H1 (cell line): ENCODE results near the gene RPS26. TPM values are rescaled to one million over a fixed set of nuclear protein-coding genes. Genes with fewer than 3 reads are reported as not detected.
"Not testable (repeated sequence)": the region's sequence is repeated elsewhere in the genome, so short reads cannot be mapped to it uniquely, and the experiment has no call there.

Source experiments
- CTCF ChIA-PET: fragments of 300-600 bp; sonication (Branson Sonifier 250); formaldehyde crosslinking; loops from one replicate; lab custom pipeline; 2021; ENCODE audit not compliant: partially characterized antibody; lab: Charles Lee
- POLR2A ChIA-PET: fragments of 300-600 bp; sonication (Branson Sonifier 250); formaldehyde crosslinking; loops from one replicate; lab custom pipeline; 2021; ENCODE audit warnings: inconsistent platforms; ENCODE audit not compliant: partially characterized antibody; lab: Charles Lee
- DNase-seq, 2 experiments: peaks; one replicate each; pipeline versions ENCODE4 v3.0.0 to v3.0.0-alpha.2; 2010 to 2022; ENCODE audit warnings: low spot score in 2 of 2, low read depth in 1 of 2, mixed read lengths in 1 of 2
- FAIRE-seq: peaks from 2 replicates; lab custom pipeline; 2011; peaks lifted over from hg19 to GRCh38; lab: Jason Lieb, UNC
- H2AFZ ChIP-seq: 2 replicates; pipeline ENCODE4 v1.8.1; 2012; ENCODE audit warnings: low read length, inconsistent platforms
- H2AK5ac ChIP-seq: 2 replicates; pipeline ENCODE4 v1.6.1; 2013; ENCODE audit warnings: low read depth, low read length
- H2BK120ac ChIP-seq: replicated peaks from 2 replicates; pipeline ENCODE3; 2013; ENCODE audit warnings: low read depth, low read length, inconsistent platforms
- H2BK12ac ChIP-seq: 2 replicates; pipeline ENCODE4 v1.6.1; 2013; ENCODE audit warnings: low read depth, low read length
- H2BK15ac ChIP-seq: 2 replicates; pipeline ENCODE4 v1.6.1; 2013; ENCODE audit warnings: low read length
- H2BK20ac ChIP-seq: 2 replicates; pipeline ENCODE4 v1.6.1; 2013; ENCODE audit warnings: low read length
- H2BK5ac ChIP-seq: 2 replicates; pipeline ENCODE4 v1.6.1; 2013; ENCODE audit warnings: low read depth, low read length
- H3K14ac ChIP-seq: 2 replicates; pipeline ENCODE4 v1.6.1; 2013; ENCODE audit warnings: inconsistent platforms; ENCODE audit not compliant: insufficient read length
- H3K18ac ChIP-seq: 2 replicates; pipeline ENCODE4 v1.6.1; 2013; ENCODE audit warnings: low read length; ENCODE audit errors: extremely low read depth
- H3K23ac ChIP-seq: 2 replicates; pipeline ENCODE4 v1.6.1; 2013; ENCODE audit warnings: inconsistent platforms; ENCODE audit not compliant: insufficient read length
- H3K23me2 ChIP-seq: 2 replicates; pipeline ENCODE4 v1.6.1; 2013; ENCODE audit warnings: low read depth, low read length
- H3K27ac ChIP-seq: 2 replicates; pipeline ENCODE4 v1.6.1; 2011; ENCODE audit warnings: low read depth, low read length, inconsistent platforms
- H3K27me3 ChIP-seq, 4 experiments: replicated peaks in 1 of 4; 1 replicate in 1 of 4; 2 replicates in 3 of 4; pipeline versions ENCODE4 v1.6.1 to v1.8.1; 2011 to 2013; ENCODE audit warnings: low read length in 3 of 4, mild to moderate bottlenecking in 3 of 4, inconsistent platforms in 2 of 4, mixed read lengths in 2 of 4, moderate library complexity in 1 of 4; ENCODE audit not compliant: control insufficient read depth in 3 of 4, insufficient read depth in 3 of 4; ENCODE audit errors: extremely low read depth in 1 of 4
- H3K36me3 ChIP-seq, 4 experiments: 2 replicates each; pipeline versions ENCODE4 v1.6.1 to v1.8.1; 2011 to 2013; ENCODE audit warnings: mild to moderate bottlenecking in 4 of 4, low read length in 3 of 4, moderate library complexity in 2 of 4, control low read depth in 1 of 4, inconsistent platforms in 1 of 4; ENCODE audit not compliant: insufficient read depth in 4 of 4, control insufficient read depth in 2 of 4
- H3K4ac ChIP-seq: replicated peaks from 2 replicates; pipeline ENCODE3; 2013; ENCODE audit warnings: low read length, low read depth, mixed read lengths, inconsistent platforms; ENCODE audit not compliant: insufficient read length
- H3K4me1 ChIP-seq, 4 experiments: replicated peaks in 1 of 4; 1 replicate in 1 of 4; 2 replicates in 3 of 4; pipeline versions ENCODE4 v1.6.1 to v1.8.1; 2011 to 2013; ENCODE audit warnings: low read length in 3 of 4, inconsistent platforms in 2 of 4, mixed read lengths in 1 of 4; ENCODE audit not compliant: insufficient read depth in 4 of 4, control insufficient read depth in 3 of 4
- H3K4me2 ChIP-seq, 2 experiments: 2 replicates each; pipeline versions ENCODE4 v1.6.1 to v1.8.1; 2011 to 2013; ENCODE audit warnings: low read depth in 2 of 2, low read length in 2 of 2, control low read depth in 1 of 2, inconsistent platforms in 1 of 2, mild to moderate bottlenecking in 1 of 2; ENCODE audit not compliant: insufficient read depth in 1 of 2
- H3K4me3 ChIP-seq, 4 experiments: fragments of 200-600, 300-600 bp in 1 of 4; sonication (generic), shearing (Covaris generic), sonication (Bioruptor Twin) in 1 of 4; 2 replicates each; pipeline versions ENCODE4 v1.5.1 to v1.8.1; 2011 to 2016; ENCODE audit warnings: low read length in 4 of 4, low read depth in 3 of 4, control low read depth in 2 of 4, inconsistent platforms in 2 of 4, mild to moderate bottlenecking in 2 of 4, mixed read lengths in 1 of 4, moderate library complexity in 1 of 4; ENCODE audit not compliant: insufficient read depth in 2 of 4; ENCODE audit errors: extremely low read depth in 1 of 4
- H3K56ac ChIP-seq: replicated peaks from 2 replicates; pipeline ENCODE3; 2013; ENCODE audit warnings: low read depth, mild to moderate bottlenecking, mixed read lengths, low read length, inconsistent platforms; ENCODE audit not compliant: insufficient read length
- H3K79me1 ChIP-seq: 2 replicates; pipeline ENCODE4 v1.6.1; 2013; ENCODE audit warnings: low read depth, low read length, control low read depth
- H3K79me2 ChIP-seq, 2 experiments: 2 replicates each; pipeline versions ENCODE4 v1.6.1 to v1.8.1; 2012 to 2013; ENCODE audit warnings: low read length in 2 of 2, mild to moderate bottlenecking in 2 of 2, inconsistent platforms in 1 of 2; ENCODE audit not compliant: insufficient read depth in 2 of 2, control insufficient read depth in 1 of 2
- H3K9ac ChIP-seq, 4 experiments: replicated peaks in 1 of 4; 1 replicate in 1 of 4; 2 replicates in 3 of 4; pipeline versions ENCODE4 v1.6.1 to v1.8.1; 2011 to 2013; ENCODE audit warnings: low read depth in 3 of 4, low read length in 3 of 4, control low read depth in 2 of 4, mild to moderate bottlenecking in 2 of 4, moderate library complexity in 2 of 4, inconsistent platforms in 1 of 4; ENCODE audit errors: extremely low read depth in 1 of 4
- H3K9me3 ChIP-seq, 2 experiments: 2 replicates each; pipeline versions ENCODE4 v1.6.1 to v1.8.1; 2012 to 2013; ENCODE audit warnings: mild to moderate bottlenecking in 2 of 2, moderate library complexity in 2 of 2, control low read depth in 1 of 2, inconsistent platforms in 1 of 2, low read depth in 1 of 2, low read length in 1 of 2, mixed read lengths in 1 of 2; ENCODE audit not compliant: insufficient read depth in 2 of 2
- H4K20me1 ChIP-seq, 2 experiments: replicated peaks in 1 of 2; 2 replicates each; pipeline versions ENCODE3 to v1.8.1; 2011 to 2013; ENCODE audit warnings: inconsistent platforms in 2 of 2, low read length in 2 of 2, mild to moderate bottlenecking in 1 of 2; ENCODE audit not compliant: insufficient read depth in 2 of 2, control insufficient read depth in 1 of 2
- H4K5ac ChIP-seq: 2 replicates; pipeline ENCODE4 v1.6.1; 2013; ENCODE audit warnings: low read length, low read depth, mixed read lengths, inconsistent platforms; ENCODE audit not compliant: insufficient read length
- H4K8ac ChIP-seq: 2 replicates; pipeline ENCODE4 v1.8.0; 2013; ENCODE audit warnings: mild to moderate bottlenecking, moderate library complexity, low read length, inconsistent platforms; ENCODE audit not compliant: insufficient read depth; ENCODE audit errors: extremely low read depth
- H4K91ac ChIP-seq: replicated peaks from 2 replicates; pipeline ENCODE3; 2013; ENCODE audit warnings: low read length, mixed read lengths, inconsistent platforms; ENCODE audit not compliant: insufficient read length
- CHD1 ChIP-seq: IDR thresholded peaks from 2 replicates; pipeline ENCODE4 v1.6.1; 2012; ENCODE audit warnings: low read depth, low read length, improper control_type of control experiment
- SAP30 ChIP-seq: fragments of 300-600 bp; sonication (generic); IDR thresholded peaks from 2 replicates; pipeline ENCODE4 v1.7.1; 2012; ENCODE audit warnings: low read length, moderate library complexity, mild to moderate bottlenecking, inconsistent platforms; ENCODE audit not compliant: insufficient read depth, insufficient replicate concordance
- WGBS, 2 experiments: shearing (Covaris generic) in 1 of 2; methylation state at CpG; one replicate each; pipeline versions ENCODE4 v1.1.6 to v1.1.7; 2013 to 2015; ENCODE audit warnings: low lambda C conversion rate in 2 of 2, mixed read lengths in 2 of 2, inconsistent platforms in 1 of 2, low coverage in 1 of 2, missing lambda C conversion rate in 1 of 2; ENCODE audit not compliant: insufficient replicate concordance in 2 of 2, insufficient coverage in 1 of 2, insufficient read length in 1 of 2; ENCODE audit errors: extremely low coverage in 1 of 2, missing lambda C conversion rate in 1 of 2; 5-methylcytosine and 5-hydroxymethylcytosine counted together
- polyA plus RNA-seq, 7 experiments: library from polyadenylated mRNA; depleted of rRNA in 3 of 7; stranded (reverse) in 5 of 7; unstranded in 2 of 7; fragments of >200 nt in 5 of 7; fragments of 200-250 nt in 2 of 7; gene quantifications; 1 replicate in 5 of 7; 2 replicates in 1 of 7; 4 replicates in 1 of 7; pipeline versions ENCODE4 v1.2.1 to v1.2.3, GENCODE V29; 2011 to 2013; ENCODE audit warnings: missing spikeins in 2 of 7, mixed read lengths in 2 of 7
- total RNA-seq: library from RNA; stranded (reverse); fragmentation: NEBNext Ultra II Directional; extraction: Animal tissue kit (Norgen Biotek cat#: 25700); gene quantifications from 2 replicates; pipeline ENCODE4 v1.2.1, GENCODE V29; 2021

The RPS26 gene
- total and polyA plus RNA-seq, 2 of the 8 experiments (the other 6 are each of a cell fraction or from before 2014, with no cell fraction given) = 53.4 to 1,922 TPM

DNA sequence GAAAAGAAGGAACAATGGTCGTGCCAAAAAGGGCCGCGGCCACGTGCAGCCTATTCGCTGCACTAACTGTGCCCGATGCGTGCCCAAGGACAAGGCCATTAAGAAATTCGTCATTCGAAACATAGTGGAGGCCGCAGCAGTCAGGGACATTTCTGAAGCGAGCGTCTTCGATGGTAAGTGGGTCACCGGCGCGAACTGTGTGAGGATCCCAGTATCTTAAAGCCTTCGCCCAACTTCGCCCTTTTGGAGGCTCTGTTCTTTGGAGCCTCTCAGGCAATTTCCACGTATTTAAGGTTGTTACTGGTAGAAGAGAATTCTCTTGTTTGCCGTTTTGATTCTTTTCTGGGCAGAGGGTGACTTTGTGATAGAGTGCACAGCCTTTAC, 704 bp downstream of the RPS26 start:
- H3K14ac ChIP-seq, H2BK120ac ChIP-seq, H3K79me1 ChIP-seq, H3K9me3 ChIP-seq, H2AK5ac ChIP-seq, H3K4ac ChIP-seq, H4K91ac ChIP-seq, H3K18ac ChIP-seq, H3K27me3 ChIP-seq, CTCF ChIA-PET, H2BK15ac ChIP-seq, FAIRE-seq, DNase-seq, H2BK20ac ChIP-seq, H3K23ac ChIP-seq, H2AFZ ChIP-seq, H3K23me2 ChIP-seq, H4K20me1 ChIP-seq, H2BK12ac ChIP-seq: not testable (repeated sequence)
- H2BK5ac ChIP-seq = peak overlapping the region; percentile 98
- peak overlapping the region; percentile 91 to 96 (median 94) for H3K9ac ChIP-seq
- peaks cover 13 to 30% (median 21%) of the 10 kb centered on the region in 4 experiments for H3K36me3 ChIP-seq
- H3K4me2 ChIP-seq = peak overlapping the region; percentile 72 to 91
- WGBS, 2 experiments = 2% methylated on average over 18 of the region's 20 CpGs; no CpG with 5 or more reads in 1 of the 2 experiments
- H3K4me1 ChIP-seq = peaks cover 0 to 12% (median 4%) of the 10 kb centered on the region in 4 experiments; a peak in 5 of 7 replicates
- POLR2A ChIA-PET = interaction anchor here (1.5 kb wide), 1 partner anchor 65 kb away, joined by 3 read pairs; no protein-coding TSS in a partner anchor
- peak overlapping the region; percentile 98 for H3K27ac ChIP-seq
- H4K8ac ChIP-seq = peak overlapping the region; percentile 93; the same call in 1 of the 2 replicates
- H3K56ac ChIP-seq = peak overlapping the region; percentile 88
- H3K79me2 ChIP-seq = peaks cover 6 to 19% of the 10 kb centered on the region in 2 experiments
- TF ChIP-seq SAP30 (peak; percentile 14), CHD1 (0 out of 2 replicates have a peak, but pooled peaks have one; percentile 0)
- TF ChIP-seq, all 59 proteins: peak for 2; not testable (repeated sequence) for 57
- Histone ChIP-seq H3K4me3 (peak overlapping the region; percentile 73 to 95 (median 86)), H4K5ac (peak overlapping the region; percentile 97)
